Measurements from ENCODE around the gene ERC2.

DNA sequence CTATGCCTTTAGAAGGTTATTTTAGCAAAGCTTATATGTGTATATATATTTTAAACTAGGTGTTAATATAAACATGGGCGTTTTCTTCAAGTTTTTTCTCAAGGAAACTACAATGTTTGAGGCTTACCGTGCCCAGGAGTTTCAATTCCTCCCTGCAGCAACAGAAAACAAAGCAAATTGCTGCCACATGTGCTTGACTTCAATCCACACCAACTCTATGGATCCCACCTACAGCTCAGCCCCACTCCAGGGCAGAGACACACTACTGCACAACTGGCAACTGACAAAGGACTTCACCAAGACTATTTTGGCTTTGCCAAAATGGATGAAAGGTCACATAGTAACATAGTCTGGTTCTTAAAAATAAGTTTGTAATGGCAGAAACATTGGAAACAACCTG, 346.6 kb downstream of the ERC2 start:
- no peak for TF ChIP-seq CTCF (IDR thresholded peaks at IDR 0.05)
- no peak for TF ChIP-seq ZFX (IDR thresholded peaks at IDR 0.05; ENCODE audit: borderline replicate concordance)

Data from 22Rv1 (cell line).